Suppressor macrophage treated with lipopolysaccharide for 1 hour (primary cell): Measurements from ENCODE around the gene SCAI.
"Not testable (repeated sequence)": the region's sequence is repeated elsewhere in the genome, so short reads cannot be mapped to it uniquely, and the experiment has no call there.

Experiments used
- DNase-seq, 3 donors: peaks; one replicate each; pipeline ENCODE4 v3.0.0-alpha.2; 2020 to 2022

Gene SCAI

DNA sequence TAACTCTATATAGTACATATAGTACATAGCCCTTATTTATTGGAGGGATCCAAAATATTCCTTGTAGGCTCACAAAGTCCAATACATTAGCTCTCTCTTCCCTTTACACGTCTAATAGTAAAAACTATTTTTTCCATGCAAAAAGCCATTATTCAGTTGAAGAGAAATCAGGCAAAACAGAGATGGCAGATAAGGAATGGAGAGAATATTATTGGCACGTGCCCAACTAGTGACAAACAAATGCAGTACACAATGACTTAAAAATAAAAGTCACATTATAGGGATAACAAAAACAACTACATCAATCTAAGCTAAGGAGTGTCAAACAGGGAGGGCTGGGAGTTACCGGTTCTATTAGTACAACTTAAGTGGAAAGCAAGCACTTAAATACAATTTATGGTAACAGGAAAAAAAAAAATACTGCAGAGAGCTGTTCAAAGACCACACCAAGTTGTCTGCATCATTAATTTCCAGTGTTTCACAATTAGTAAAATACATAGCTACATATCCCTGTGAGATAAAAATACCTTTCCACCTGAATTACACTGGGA, 4.1 kb upstream of the SCAI start:
- no peak for DNase-seq

DNA sequence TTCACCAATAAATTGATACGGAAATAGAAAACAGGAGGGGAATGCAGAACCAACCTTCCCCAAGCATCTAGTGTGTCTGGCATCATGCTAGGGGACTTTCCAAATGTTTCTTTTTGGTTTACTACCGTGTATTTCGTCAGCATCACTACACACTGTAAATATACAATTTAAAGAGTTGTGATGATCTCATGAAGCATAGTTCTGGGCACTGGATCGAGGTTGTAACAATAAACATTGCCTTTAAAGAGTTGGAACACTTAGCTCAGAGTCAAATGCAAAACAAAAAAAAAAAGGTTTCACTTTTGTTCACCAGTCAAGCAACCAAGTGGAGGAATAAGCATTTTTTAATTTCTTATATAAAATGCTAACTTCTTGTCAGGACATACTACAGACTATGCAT, 2.9 kb upstream of the SCAI start:
- peak; percentile 22 to 32 (median 23) for DNase-seq

DNA sequence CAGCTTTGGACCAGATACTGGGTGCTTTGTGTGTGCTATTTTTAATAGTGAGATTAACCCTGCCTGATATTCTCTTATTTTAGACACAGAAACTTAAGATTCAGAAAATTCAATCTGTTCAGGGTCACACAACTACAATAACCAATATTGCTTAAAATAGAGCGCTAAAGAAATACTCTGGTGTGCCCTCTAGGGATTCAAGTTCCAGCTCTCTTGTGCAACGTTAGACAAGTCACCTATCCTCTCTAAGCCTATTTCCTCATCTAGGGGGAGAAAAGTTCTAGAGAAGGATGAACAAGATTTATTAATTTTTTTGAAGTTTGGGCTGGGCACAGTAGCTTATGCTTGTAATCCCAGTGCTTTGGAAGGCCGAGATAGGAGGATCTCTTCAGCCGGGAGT, 2.1 kb upstream of the SCAI start:
- no peak for DNase-seq

DNA sequence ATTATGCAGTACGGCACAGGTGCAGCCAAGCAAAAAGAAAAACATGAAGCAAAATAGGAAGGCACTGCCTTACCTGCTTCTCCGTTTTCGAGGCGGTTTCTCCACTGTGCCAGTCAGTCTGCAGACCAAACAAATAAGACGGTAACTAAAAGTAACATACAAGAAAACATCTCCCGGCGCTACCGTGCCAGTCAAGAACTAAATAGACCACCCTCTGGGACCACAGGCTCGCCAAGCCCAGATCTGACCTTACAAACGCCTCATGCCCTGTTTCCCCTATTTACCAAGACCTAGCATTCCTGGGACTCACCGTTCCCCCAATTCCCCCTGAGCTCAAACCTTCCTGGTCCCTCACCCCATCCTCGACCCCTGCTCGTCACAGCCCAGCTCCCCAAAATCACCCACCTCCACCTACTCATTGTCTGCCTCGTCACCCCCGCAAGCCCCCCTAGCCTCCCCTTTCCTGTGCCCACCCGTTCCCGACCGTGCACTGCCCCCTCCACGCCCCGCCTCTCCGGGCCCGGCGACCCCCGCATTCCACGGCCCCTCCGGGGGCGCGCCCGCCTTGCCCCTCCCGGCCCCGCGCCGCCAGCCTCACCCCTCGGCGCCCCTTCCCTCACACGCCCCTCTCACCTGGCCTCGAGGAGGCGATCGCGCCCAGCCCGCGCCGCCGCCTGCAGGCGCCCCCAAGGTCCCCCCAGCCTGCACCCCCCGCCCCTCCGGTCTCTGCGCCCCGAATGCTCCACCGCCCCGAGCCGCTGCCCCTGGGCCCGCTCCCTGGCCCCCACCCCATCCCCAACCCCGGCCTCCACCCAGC, 560 bp downstream of the SCAI start:
- peak in 1 of 3 donors; percentile 3 for DNase-seq

DNA sequence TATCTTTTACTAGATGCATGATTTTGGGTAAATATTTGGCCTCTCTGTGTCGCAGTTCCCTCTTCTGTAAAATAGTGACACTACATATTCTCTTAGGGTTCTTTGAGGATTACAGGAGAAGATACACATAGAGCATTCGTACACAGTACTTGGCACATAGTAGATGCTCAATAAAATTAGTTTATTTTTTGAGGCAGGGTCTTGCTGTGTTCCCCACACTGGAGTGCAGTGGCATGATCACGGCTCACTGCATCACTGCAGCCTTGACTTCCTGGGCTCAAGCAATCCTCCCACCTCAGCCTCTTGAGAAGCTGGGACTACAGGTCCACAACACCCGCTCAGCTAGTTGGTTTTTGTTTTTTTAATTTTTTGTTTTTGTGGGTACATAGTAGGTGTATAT, 1.6 kb downstream of the SCAI start:
- DNase-seq, result no peak

DNA sequence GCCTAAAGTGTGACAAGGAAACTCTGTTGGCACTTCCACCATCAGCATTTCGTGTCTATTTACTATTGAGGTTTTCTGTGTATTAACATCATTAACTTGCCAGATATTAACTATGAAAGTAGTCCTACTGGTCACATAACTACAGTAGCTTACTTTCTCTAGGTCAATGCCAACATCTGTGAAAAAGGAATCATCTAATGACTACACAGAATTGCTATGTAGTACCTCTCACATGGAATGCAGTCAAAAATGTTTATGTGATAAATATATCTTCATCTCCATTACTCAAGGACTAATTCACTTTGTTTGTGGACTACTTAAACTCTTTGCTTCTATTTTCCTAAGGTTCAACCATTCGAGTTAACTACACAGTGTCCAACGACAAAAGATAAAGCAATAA, 2.1 kb downstream of the SCAI start:
- DNase-seq, result no peak

DNA sequence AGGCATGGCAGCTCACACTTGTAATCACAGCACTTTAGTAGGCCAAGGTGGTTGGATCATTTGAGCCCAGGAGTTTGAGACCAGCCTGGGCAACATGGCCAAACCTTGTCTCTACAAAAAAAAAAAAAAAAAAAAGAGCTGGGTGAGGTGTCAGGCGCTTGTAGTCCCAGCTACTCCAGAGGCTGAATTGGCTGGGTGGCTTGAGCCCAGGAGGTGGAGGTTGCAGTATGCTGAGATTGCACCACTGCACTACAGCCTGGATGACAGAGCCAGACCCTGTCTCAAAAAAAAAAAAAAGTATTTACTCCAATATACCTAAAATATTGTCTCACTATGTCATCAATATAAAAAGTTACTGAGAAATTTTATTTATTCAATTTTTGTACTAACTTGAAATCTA, 2.8 kb downstream of the SCAI start:
- DNase-seq, result no peak

DNA sequence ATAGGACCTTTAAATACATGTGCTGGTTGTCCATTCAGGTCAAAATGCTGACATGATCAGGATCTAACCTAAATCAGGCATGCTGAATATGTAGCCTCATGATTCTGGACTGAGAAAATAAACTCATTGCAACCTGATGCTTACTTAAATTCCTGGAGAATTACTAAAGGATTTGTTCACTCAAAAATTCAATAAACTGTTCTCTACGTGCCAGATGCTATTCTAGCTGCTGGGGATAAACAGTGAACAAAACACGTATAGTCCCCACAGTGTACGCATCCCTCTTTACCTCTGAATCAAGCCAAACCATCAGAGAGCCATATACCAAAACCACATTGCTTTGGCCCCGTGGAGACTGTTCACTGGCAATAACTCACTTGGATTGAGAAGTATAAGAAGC, 6.1 kb downstream of the SCAI start:
- DNase-seq, result no peak

DNA sequence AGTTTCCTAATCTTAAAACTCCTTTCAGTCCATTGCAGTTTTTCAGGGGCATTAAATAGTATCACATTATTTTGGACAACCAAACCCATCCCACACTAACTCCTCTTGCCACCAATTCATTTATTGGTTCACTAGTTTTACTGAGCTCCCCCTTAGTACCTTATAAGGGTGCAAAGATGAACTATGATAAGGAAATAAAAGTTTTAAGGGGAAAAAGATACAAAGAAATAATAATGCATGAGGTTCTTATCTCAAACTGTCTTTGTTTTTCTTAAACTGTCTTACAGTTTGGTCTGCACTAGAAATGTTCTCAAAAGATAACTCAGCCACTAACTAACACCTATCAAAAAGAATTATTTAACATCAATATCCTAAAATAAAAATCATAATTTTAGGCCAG, 8.4 kb downstream of the SCAI start:
- no peak for DNase-seq

DNA sequence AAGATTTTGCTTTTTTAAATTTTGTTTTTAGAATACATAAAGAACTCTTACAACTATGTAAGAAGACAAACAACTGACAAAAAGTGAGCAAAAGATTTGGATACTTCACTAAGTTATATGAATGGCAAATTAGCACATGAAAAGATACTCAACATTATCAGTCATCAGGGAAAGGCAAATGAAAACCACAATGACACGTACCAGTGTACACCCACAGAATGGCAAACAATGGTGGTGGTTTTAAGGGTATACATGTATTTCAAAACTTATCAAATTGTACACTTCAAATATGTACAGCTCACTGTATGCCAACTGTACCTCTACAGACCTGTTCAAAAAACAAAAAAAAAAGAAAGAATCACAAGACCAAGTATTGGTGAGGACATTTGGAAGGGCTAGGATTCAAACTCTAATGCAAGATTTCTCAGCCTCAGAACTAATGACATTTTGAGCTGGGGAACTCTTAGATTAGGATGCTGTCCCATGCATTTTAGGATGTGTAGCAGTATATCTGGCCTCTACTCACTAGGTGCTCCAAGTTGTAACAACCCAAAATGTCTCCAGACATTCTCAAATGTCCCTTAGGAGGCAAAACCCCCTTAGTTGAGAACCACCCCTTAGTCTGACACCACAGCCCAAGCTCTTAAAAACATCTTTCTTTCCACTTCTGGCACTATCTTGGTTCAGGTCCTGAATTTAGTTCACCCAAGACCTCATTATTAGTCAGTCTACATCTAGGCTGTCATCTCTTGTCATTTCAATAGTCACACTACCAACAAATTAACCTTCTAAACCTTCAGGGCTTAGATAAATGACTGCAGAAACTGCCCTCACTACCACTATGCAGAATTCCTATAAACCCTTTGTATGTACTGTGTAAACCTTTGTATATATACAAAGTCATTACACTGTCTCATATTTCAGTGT, 9.7 kb downstream of the SCAI start:
- DNase-seq, result no peak

DNA sequence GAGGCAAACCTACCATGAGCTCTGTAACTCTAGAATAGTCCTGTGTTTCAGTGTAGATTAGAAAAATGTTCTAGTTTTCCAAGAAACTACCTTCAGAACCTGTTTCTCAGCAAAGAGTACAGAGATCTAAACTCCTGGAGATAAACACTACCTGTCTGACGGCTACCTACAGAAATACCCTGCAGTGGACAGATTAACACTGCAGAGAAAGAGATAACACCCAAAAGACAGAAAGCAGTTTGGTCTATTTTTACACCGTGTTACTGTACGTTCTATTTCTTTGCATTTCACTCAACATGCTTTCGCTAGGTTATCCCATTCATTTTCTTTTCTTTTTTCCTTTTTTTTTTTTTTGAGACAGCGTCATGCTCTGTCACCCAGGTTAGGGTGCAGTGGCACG, 11.6 kb downstream of the SCAI start:
- DNase-seq, result no peak

DNA sequence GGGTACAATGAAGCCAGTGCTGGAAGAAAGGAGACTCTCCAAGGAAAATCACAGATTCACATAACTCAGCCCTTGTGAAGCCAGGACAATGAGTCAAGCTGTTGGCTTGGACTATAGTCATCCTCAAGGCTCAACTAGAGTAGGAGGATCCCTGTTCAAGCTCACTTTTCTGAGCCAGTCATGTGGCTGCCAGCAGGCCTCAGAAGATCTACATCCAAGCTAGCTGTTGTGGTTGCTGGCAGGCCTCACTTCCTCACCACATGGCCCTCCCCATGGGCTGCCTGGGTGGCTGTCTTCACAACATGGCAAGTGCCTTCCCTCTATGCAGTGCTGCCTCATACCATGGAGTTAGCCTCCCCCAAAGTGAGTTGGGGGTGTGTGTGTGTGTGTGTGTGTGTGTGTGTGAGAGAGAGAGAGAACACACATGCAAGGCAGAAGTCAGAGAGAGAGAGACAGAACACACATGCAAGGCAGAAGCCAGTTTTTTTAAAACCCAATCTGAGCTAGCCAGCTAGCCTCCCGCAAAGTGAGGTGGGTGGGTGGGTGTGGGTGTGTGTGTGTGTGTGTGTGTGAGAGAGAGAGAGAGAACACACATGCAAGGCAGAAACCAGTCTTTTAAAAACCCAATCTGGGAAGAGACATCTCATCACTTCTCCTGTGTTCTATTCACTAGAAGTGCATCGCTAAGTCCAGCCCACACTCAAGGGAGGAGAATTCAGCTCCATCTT, 17.1 kb downstream of the SCAI start:
- peak; percentile 84 to 87 (median 85) for DNase-seq

DNA sequence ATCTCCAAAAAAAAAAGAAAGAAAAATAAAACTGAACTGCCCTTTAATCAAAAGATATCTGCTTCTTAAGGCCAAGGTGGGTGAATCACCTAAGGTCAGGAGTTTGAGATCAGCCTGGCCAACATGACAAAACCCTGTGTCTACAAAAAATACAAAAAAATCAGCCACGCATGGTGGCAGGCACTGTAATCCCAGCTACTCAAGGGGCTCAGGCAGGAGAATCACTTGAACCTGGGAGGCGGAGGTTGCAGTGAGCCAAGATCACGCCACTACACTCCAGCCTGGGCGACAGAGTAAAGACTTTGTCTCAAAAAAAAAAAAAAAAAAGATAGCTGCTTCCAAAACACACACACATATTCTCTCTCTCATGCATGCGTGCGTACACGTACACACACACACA, 17.8 kb downstream of the SCAI start:
- no peak for DNase-seq

DNA sequence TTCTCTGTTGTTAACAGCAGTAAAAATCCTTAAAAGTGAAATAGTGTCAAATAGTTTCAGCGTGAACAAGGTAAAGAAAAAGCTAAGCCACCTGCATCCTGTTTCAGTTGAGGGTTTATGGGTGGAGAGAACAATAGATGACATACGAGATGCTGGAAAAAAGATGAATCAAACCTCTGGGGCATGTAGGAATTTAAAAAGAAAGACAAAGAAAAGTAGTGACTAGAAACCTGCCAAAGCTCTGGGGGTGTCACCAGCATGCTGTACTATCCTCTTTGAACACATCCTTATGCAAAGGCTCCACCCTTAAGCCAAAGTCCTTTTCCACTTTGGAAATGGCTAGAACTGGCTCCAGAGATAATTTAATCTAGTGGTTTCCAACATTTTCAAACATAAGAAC, 22.2 kb downstream of the SCAI start:
- no peak for DNase-seq

DNA sequence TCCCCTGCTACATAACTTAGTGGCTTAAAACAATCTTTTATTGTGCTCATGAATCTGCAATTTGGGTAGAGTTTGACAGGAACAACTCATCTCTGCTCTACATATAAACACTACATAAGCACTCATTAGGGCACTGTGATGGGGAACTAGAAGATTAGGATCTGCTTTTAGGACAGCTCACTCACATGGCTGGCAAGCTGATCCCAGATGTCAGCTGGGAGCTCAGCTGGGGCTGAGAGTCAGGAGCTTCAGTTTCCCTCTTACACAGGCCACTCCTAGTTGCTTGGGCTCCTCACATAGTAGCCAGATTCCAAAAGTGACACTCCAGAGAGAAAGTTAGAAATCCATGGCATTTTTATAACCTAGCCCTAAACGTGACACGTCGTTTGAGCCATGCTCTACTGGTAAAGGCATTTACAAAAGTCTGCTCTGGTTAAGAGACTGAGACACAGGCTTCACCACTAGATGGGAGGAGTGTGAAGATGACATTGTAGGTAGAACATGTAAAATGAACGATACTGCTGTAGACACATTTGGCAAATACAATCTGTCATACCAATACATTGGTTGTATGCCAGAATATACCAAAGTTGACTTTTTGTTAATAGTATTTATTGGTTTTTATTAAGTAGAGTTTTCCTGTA, 23.6 kb downstream of the SCAI start:
- DNase-seq, result peak in 2 of 3 donors; percentile 15 to 48

DNA sequence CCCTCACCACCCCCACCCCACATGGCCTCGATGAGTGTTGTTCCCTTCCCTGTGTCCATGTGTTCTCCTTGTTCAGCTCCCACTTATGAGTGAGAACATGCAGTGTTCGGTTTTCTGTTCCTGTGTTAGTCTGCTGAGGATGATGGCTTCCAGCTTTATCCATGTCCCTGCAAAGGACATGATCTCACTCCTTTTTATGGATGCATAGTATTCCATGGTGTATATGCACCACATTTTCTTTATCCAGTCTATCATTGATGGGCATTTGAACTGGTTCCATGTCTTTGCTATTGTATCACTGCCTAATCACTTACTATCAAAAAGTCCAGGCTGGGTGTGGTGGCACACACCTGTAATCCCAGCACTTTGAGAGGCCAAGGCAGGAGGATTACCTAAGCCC, 24.6 kb downstream of the SCAI start:
- not testable (repeated sequence) for DNase-seq

DNA sequence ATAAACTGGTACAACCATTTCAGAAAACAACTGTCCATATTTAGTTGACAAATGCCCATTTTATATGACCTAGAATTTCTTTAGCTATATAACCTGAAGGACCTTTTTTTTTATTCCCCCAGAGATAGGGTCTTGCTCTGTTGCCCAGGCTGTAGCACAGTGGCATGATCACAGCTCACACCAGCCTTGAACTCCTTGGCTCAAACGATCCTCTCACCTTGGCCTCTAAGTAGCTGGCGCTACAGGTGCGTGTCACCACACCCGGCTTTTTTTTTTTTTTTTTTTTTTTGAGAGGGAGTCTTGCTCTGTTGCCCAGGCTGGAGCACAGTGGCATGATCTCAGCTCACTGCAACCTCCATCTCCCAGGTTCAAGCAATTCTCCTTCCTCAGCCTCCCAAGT, 28.8 kb downstream of the SCAI start:
- not testable (repeated sequence) for DNase-seq

DNA sequence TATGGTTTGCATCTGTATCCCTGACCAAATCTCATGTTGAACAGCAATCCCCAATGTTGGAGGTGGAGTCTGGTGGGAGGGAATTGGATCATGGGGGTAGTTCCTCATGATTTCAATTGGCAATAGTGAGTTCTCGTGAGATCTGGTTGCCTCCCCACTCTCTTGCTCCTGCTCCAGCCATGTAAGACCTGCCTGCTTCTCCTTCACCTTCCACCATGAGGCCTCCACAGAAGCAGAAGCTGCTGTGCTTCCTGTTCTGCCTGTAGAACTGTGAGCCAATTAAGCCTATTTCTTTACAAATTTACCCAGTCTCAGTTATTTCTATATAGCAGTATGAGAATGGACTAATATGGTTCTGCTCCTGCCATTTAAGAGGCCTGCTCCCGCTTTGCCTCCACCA, 32.9 kb downstream of the SCAI start:
- DNase-seq, result no peak

DNA sequence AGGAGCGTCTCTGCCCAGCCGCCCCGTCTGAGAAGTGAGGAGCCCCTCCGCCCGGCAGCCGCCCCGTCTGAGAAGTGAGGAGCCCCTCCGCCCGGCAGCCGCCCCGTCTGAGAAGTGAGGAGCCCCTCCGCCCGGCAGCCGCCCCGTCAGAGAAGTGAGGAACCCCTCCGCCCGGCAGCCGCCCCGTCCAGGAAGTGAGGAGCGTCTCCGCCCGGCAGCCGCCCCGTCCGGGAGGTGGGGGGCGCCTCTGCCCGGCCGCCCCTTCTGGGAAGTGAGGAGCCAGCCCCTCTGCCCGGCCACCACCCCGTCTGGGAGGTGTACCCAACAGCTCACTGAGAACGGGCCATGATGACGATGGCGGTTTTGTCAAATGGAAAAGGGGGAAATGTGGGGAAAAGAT, 34.8 kb downstream of the SCAI start:
- DNase-seq, result not testable (repeated sequence)

DNA sequence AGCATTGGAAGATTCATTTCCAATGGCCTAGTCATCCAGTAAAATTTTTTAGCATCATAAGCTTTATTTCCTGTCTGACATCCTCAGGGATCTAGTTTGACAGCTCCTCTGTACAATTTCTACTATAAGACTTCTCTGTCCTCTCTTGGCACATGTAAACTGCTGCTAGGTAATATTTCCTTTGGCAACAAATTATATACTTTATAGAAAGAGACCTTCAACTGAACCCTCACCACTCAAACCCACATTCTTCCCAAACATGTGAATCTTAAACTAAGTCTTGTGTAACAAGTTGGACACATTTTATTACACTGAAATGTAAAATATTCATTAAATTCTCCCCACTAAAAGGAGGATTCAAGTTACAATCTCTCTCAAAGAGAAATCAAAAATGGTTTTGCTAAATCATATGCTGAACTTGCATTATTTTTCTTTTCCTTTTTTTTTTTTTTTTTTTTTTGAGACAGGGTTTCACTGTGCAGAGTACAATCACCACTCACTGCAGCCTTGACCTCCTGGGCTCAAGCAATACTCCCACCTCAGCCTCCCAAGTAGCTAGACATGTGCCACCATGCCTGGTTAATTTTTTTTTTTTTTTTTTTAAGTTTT, 36.9 kb downstream of the SCAI start:
- no peak for DNase-seq

DNA sequence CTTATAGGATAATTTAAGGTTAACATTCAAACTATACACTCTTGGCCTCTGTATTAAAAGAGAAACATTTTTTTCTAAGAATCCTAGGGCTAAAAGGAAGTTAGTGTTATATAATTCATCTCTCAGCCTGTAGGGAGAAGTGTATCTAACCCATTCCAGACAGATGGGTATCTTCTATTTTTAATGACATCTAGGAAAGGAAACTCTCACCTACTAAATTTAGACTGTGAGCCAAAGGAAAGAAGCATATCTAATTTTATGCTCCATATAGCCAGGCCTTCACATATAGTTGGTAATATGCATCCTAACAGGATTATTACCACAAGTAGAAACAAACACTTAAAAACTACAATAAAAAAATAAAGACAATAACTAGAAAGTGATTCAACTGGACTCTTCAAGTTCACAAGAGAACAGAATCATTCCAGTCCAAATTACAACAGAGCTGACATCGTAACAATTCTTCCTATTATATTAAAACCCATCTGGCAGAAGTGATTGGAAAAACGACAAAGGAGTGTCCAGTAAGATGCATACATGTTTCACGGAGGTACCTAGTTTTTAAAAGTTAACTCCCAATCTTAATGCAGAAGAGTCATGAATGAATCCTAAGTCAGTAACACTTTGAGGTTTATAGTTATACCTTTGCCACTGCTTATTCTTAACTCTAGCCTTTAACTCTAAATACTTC, 39.4 kb downstream of the SCAI start:
- DNase-seq, result no peak
